Activated CD4-positive, alpha-beta T cell treated with anti-CD3 and anti-CD28 coated beads, Interleukin-2, amount 10 ng/mL, durations not matched to agents 7 days and 5 days (primary cell): ENCODE results near the gene TMEM132C. TPM values are rescaled to one million over a fixed set of nuclear protein-coding genes. Genes with fewer than 3 reads are reported as not detected.

ENCODE experiments used
- CTCF ChIA-PET: fragments of 350-600 bp; sonication (Branson Sonifier 250); formaldehyde crosslinking; loops from one replicate; lab custom pipeline; 2021; ENCODE audit warnings: antibody characterized with exemption; lab: Charles Lee
- POLR2A ChIA-PET: fragments of 350-600 bp; sonication (Branson Sonifier 250); formaldehyde crosslinking; loops from one replicate; lab custom pipeline; 2021; ENCODE audit warnings: antibody characterized with exemption; lab: Charles Lee
- DNase-seq: peaks from one replicate; pipeline ENCODE4 v3.0.0-alpha.2; 2020
- H3K27ac Mint-ChIP-seq: one replicate; pipeline ENCODE4 v1.8.0; 2021; ENCODE audit warnings: mild to moderate bottlenecking, moderate library complexity, mixed read lengths
- H3K27me3 Mint-ChIP-seq: one replicate; pipeline ENCODE4 v1.8.0; 2021; ENCODE audit warnings: mixed read lengths
- H3K36me3 Mint-ChIP-seq: one replicate; pipeline ENCODE4 v1.8.0; 2021; ENCODE audit warnings: low read depth, mixed read lengths
- H3K4me1 Mint-ChIP-seq: one replicate; pipeline ENCODE4 v1.8.0; 2021; ENCODE audit warnings: mixed read lengths
- H3K4me3 Mint-ChIP-seq: one replicate; pipeline ENCODE4 v1.8.0; 2021; ENCODE audit warnings: mild to moderate bottlenecking, moderate library complexity, mixed read lengths
- H3K9me3 Mint-ChIP-seq: one replicate; pipeline ENCODE4 v1.8.0; 2021; ENCODE audit warnings: mixed read lengths
- total RNA-seq, 2 experiments: library from RNA; stranded (reverse); gene quantifications; one replicate each; pipeline ENCODE4 v1.2.3, GENCODE V29; 2021

TMEM132C gene
- total RNA-seq, 2 experiments from 2014 or later, result not detected

DNA sequence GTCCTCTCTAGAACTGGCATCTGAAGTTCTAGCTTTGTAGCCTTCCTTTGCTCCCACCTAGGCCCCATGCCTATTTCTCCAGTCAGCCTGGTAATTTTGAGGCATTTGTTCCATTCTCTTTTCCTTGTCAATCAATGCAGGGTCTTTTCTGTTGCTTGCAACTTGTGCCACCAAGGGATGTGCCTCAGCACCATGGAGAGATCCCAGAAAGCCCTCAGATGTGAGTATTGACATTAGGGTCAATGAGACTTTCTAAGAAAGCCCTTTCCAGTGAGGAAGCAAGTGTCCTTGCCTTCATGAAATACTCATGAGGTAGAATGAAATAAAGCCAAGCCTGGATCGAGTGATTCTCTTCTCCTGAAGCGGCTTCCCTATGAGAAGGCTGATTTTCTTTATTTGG lies 342.9 kb downstream of the TMEM132C start:
- Mint-ChIP-seq H3K9me3 (no peaks in the 10 kb centered on the region), H3K4me3 (no peak overlapping the region), H3K27ac (no peak overlapping the region), H3K4me1 (no peaks in the 10 kb centered on the region), H3K36me3 (no peaks in the 10 kb centered on the region), H3K27me3 (no peaks in the 10 kb centered on the region)
- CTCF ChIA-PET, result no interaction called here
- POLR2A ChIA-PET, result no interaction called here
- DNase-seq, result no peak

DNA sequence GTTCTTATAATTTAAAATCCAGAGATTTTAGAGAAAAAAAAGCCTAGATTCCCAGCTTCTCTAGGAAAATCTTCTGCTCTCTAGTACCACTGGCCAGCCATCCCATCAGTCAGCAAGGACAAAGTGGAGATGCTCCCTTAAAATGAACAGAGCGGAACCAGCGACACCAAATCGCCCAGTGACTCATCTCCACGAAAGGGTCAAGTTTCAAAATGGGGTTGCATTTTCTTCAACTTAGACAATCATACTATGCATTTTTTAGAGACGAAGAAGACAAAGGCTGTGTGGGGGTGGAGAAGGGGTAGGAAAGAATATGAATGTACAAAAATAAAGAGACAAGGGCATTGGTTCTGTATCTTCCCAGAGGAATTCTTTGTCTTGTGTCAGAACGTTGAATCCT lies 344.8 kb downstream of the TMEM132C start:
- no peak overlapping the region for H3K27ac Mint-ChIP-seq
- H3K4me1 Mint-ChIP-seq, result no peaks in the 10 kb centered on the region
- DNase-seq, result no peak
- CTCF ChIA-PET, result no interaction called here
- no peak overlapping the region for H3K4me3 Mint-ChIP-seq
- H3K9me3 Mint-ChIP-seq, result no peaks in the 10 kb centered on the region
- no peaks in the 10 kb centered on the region for H3K36me3 Mint-ChIP-seq
- no peaks in the 10 kb centered on the region for H3K27me3 Mint-ChIP-seq
- POLR2A ChIA-PET, result no interaction called here

DNA sequence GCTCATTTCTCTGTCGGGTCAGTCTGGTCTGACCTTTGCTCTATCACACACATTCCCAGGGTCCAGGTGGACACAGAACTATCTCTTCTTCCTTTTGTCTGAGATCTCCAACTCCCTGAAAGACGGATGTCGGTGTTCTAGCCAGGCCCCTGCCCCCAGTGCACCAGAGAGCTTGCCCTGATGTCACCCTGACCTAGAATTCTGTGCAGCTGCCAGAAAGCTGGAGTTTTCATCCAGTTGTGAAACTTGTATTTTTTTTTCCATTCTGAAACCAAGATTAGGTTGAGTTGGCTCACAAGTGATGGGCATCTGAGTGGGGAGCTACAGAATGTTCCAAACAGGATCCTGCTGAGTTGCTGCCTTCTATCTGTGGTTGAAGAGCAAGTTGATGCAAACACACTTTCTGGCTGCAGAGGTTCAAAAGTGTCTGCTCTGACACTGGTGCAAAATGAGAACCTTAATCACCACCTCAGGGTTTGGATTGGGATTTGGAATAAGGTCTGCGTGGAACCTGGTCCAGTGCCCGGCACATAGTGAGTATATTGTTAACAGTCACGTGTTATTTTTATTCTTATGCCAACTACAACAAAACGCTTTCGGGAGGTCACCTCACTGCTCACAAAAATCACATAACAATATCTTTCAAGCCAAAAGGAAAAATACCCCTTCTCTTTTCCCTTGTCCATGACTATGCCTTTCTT lies 345.3 kb downstream of the TMEM132C start:
- DNase-seq, result no peak
- POLR2A ChIA-PET, result no interaction called here
- Mint-ChIP-seq H3K9me3 (no peaks in the 10 kb centered on the region), H3K4me3 (no peak overlapping the region), H3K27ac (no peak overlapping the region), H3K36me3 (no peaks in the 10 kb centered on the region), H3K4me1 (no peaks in the 10 kb centered on the region), H3K27me3 (no peaks in the 10 kb centered on the region)
- CTCF ChIA-PET, result no interaction called here

DNA sequence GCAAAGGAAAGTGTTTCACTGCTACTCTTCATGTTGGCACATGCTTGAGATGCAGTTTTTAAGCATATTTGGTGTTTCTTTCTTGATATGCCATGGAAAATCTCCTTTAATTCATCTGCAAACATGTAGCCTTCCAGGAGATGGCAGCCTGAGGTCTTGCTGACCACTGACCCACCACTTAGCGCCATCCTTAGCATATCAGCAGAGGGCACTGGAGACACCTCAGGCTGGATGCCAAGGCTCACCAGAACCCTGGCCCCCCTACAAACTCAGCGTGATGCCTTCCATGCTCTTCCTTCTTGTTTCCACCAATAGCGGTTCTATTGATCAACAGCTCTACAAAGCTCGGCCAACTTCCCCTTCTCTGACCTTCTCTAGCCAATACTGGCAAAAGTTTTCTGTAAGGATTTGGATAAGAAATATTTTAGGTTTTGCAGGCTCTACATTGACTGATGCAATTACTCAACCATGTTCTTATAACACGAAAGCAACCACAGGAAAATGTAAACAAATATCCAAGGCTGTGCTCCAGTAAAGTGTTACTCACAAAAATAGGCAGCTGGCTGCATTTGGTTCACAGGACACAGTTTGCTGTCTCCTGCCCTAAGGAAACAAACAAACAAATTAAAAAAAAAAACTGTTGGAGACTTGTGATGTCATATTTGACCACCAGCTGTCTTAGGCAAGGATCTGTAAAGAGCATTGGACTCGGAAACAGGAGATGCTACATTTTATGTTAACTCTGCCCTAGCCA lies 347.0 kb downstream of the TMEM132C start:
- no peak overlapping the region for H3K4me3 Mint-ChIP-seq
- ChIA-PET POLR2A (no interaction called here), CTCF (no interaction called here)
- no peaks in the 10 kb centered on the region for H3K27me3 Mint-ChIP-seq
- H3K36me3 Mint-ChIP-seq, result no peaks in the 10 kb centered on the region
- DNase-seq, result no peak
- no peaks in the 10 kb centered on the region for H3K4me1 Mint-ChIP-seq
- no peak overlapping the region for H3K27ac Mint-ChIP-seq
- H3K9me3 Mint-ChIP-seq, result no peaks in the 10 kb centered on the region

DNA sequence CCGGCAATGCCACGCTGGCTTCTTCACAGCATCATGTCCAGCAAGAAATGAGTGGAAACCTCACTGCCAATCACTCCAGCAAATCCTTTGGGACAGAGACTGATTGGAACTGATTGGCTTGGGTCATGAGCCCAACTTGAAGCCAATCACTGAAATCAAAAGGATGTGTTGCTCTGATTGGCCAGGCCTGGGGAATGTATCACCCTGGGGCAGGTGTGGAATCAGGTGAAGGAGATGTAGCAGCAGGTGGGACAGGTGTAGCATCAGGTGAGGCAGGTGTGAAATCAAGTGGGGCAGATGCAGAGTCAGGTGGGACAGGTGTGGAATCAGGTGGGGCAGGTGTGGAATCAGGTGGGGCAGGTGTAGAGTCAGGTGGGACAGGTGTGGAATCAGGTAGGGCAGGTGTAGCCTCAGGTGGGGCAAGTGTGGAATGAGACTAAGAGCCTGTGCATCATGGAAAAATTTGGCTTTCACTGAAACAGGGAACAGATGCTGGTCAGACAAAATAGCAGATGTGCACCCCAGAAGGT lies 350.4 kb downstream of the TMEM132C start:
- DNase-seq, result no peak
- CTCF ChIA-PET, result no interaction called here
- POLR2A ChIA-PET, result no interaction called here
- Mint-ChIP-seq H3K4me3 (no peak overlapping the region), H3K27me3 (no peaks in the 10 kb centered on the region), H3K4me1 (no peaks in the 10 kb centered on the region), H3K9me3 (no peaks in the 10 kb centered on the region), H3K27ac (no peak overlapping the region), H3K36me3 (no peaks in the 10 kb centered on the region)

DNA sequence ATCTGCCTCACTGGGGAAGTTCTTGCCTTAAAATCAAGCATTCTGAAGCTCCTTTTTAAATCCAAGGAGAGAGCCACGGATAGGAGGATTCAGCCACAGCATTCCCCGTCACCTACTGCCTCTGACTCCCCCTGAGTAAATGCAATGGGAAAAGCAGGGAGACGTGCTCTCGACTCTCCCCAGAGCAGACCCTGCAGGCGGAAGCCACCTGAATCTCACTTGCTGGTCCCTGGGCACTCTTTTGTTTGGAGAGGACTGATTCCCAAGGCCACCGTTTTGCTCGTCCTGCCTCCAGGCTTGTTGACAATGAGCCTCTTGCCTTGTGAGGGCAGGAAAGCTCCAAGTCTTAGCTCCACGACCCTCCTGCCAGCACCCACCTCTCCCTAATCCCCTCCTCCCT lies 352.3 kb downstream of the TMEM132C start:
- CTCF ChIA-PET, result interaction anchor here (0.6 kb wide), 1 partner anchor 40 kb away, joined by 3 read pairs; no protein-coding TSS in a partner anchor
- H3K27ac Mint-ChIP-seq, result no peak overlapping the region
- H3K9me3 Mint-ChIP-seq, result no peaks in the 10 kb centered on the region
- no peak for DNase-seq
- H3K27me3 Mint-ChIP-seq, result no peaks in the 10 kb centered on the region
- POLR2A ChIA-PET, result no interaction called here
- no peak overlapping the region for H3K4me3 Mint-ChIP-seq
- H3K36me3 Mint-ChIP-seq, result no peaks in the 10 kb centered on the region
- H3K4me1 Mint-ChIP-seq, result no peaks in the 10 kb centered on the region

DNA sequence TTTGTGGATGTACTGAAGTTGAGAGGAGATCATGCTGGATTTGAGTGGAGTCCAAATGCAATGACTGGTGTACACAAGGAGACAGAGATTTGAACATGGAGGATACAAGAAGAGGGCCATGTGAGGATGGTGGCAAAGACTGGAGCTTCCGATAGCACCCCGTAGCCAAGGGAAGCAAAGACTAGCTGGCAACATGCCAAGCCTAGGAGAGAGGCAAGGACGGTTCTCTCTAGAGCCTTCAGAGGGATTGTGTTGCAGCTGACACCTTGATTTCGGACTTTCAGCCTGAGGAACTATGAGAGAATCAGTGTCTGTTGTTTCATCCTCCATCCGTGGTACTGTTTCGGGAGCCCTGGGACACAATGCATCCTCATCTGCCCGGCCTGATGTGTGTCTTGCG lies 354.3 kb downstream of the TMEM132C start:
- H3K36me3 Mint-ChIP-seq, result no peaks in the 10 kb centered on the region
- no peak for DNase-seq
- ChIA-PET POLR2A (no interaction called here), CTCF (no interaction called here)
- no peaks in the 10 kb centered on the region for H3K27me3 Mint-ChIP-seq
- no peaks in the 10 kb centered on the region for H3K9me3 Mint-ChIP-seq
- H3K4me1 Mint-ChIP-seq, result no peaks in the 10 kb centered on the region
- H3K27ac Mint-ChIP-seq, result no peak overlapping the region
- no peak overlapping the region for H3K4me3 Mint-ChIP-seq

DNA sequence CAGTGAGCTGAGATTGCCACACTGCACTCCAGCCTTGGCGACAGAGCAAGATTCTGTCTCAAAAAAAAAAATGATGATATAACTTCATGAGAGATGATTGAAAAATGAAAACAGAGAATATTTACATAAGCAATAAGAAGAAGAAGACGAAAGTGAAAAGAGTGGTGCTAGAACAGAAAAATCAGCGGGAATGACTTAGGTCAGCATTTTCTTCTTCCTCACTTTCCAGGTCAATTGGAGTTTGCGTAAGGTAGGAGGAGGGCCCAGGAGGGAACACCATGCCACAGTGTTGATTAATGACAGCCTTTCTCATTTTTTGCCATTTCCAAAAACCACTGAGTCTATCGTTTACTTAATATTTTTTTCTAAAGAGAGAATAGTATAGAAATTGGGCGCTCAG lies 356.8 kb downstream of the TMEM132C start:
- Mint-ChIP-seq H3K4me1 (no peaks in the 10 kb centered on the region), H3K27ac (no peak overlapping the region), H3K27me3 (no peaks in the 10 kb centered on the region), H3K9me3 (no peaks in the 10 kb centered on the region), H3K4me3 (no peak overlapping the region), H3K36me3 (no peaks in the 10 kb centered on the region)
- CTCF ChIA-PET, result no interaction called here
- no peak for DNase-seq
- POLR2A ChIA-PET, result no interaction called here

DNA sequence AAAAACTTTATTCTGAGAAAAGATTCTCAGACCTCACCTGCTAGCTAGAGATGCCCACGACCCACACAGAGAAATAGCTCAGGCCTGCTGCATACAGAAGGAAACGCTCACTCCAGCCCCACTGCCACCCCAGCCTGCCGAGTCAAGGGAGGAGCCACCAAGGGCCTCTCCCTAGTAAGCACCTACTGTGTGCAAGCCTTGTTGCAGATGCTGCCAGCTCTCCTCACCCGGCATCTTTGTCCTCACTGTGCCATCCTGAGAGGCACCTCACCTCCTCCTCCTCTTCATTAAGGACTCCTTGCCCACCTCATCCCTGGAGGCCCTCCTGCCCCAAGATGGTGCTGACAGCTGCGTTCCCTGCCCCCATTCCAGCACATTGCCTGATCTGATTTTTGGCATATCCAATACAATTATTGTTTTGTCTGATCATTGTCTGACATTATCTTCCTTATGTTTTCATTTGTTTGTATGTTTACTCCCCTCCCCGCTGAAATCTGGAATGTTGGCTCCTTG lies 359.9 kb downstream of the TMEM132C start:
- H3K4me1 Mint-ChIP-seq, result no peaks in the 10 kb centered on the region
- ChIA-PET CTCF (no interaction called here), POLR2A (no interaction called here)
- no peaks in the 10 kb centered on the region for H3K9me3 Mint-ChIP-seq
- H3K4me3 Mint-ChIP-seq, result no peak overlapping the region
- DNase-seq, result no peak
- no peaks in the 10 kb centered on the region for H3K36me3 Mint-ChIP-seq
- no peak overlapping the region for H3K27ac Mint-ChIP-seq
- H3K27me3 Mint-ChIP-seq, result no peaks in the 10 kb centered on the region

DNA sequence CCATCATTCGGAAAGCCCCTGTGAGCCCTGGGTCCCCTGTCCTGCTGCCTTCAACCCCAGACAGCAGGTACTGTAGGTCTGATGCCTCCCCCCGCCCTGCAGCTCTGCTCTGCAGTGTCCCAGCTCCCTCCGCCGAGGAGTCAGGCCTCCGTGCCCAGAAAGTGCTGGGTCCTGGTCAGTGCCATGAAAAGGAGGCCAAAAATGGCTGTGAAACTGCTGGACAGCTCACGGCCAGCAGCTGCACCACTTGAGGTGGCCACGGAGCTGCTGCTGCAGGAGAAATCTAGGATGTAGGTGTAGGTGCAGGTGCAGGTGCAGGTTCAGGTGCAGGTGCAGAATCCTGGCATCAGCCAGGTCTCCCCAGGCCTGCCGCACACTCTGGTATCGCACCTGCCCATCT lies 360.7 kb downstream of the TMEM132C start:
- Mint-ChIP-seq H3K4me3 (no peak overlapping the region), H3K27me3 (no peaks in the 10 kb centered on the region), H3K36me3 (no peaks in the 10 kb centered on the region), H3K4me1 (no peaks in the 10 kb centered on the region), H3K27ac (no peak overlapping the region), H3K9me3 (peaks cover 2% of the 10 kb centered on the region)
- POLR2A ChIA-PET, result no interaction called here
- DNase-seq, result no peak
- CTCF ChIA-PET, result no interaction called here

DNA sequence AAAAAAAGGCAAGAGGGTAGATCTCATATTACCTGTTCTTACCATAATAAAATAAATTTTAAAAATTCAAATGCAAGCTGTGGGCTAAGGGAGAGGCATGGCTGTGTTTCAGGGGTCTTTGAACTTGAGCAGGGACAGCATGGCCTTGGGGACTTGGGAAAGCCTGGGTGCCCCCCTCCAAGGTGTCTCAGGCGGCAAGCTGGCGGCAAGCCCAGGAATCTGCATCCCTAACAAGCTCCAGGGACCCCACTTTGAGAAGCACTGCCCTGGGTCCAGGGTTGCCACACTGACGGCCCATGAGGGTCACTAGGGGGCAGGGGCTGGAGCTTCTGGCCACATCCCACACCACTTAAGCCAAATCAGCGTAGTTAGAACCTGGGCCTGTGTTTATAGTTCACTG lies 363.0 kb downstream of the TMEM132C start:
- Mint-ChIP-seq H3K27me3 (no peaks in the 10 kb centered on the region), H3K36me3 (no peaks in the 10 kb centered on the region), H3K9me3 (peaks cover 2% of the 10 kb centered on the region), H3K4me1 (no peaks in the 10 kb centered on the region), H3K27ac (no peak overlapping the region), H3K4me3 (no peak overlapping the region)
- DNase-seq, result no peak
- ChIA-PET CTCF (interaction anchor here (0.7 kb wide), 1 partner anchor 688 kb away, joined by 7 read pairs; no protein-coding TSS in a partner anchor), POLR2A (no interaction called here)

DNA sequence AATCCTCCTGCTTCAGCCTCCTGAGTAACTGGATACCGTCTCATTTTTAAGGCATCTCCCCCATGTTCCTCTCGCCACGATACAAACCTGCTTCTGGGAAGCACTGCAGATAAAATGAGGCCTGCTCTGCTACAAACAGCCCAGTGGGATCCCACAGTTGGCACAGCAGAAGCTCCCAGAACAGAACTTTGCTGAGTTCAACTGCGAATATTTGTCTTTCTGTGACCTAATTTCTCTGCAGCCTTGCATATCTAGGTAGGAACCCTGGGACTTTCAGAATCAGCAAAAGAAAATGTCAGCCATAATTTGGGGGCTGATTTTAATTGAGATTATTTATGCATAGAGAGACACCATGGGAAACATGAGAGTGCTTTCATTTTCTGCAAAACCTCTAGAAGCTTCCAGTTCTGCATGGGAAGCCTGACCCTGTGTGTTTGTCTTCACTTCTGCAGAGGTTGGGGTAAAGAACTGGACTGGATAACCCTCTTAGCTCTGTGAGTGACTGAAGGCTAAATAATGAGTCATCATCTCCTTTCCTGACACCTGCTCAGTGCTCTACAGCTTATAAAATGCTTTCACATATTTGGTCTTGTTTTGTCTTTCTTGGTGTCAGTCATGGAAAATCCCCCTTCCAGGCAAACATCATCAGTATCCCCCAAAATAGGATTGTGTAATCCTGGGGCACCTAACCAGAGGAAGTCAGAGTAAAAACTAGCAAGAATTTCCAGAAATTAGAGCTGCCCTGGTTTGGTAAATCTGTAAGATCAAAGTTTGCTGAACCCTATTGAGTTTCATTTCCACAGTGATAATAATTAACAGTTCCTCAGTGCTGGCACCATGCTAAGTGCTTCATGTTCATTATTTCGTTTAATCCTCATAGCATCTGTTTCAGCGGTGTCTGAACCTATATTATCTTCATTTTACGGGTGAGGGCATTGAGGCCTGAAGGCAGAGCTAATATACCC lies 371.0 kb downstream of the TMEM132C start:
- H3K9me3 Mint-ChIP-seq, result no peaks in the 10 kb centered on the region
- CTCF ChIA-PET, result no interaction called here
- no peaks in the 10 kb centered on the region for H3K4me1 Mint-ChIP-seq
- no peaks in the 10 kb centered on the region for H3K36me3 Mint-ChIP-seq
- no peak for DNase-seq
- no peak overlapping the region for H3K27ac Mint-ChIP-seq
- no peak overlapping the region for H3K4me3 Mint-ChIP-seq
- POLR2A ChIA-PET, result no interaction called here
- no peaks in the 10 kb centered on the region for H3K27me3 Mint-ChIP-seq
